Esophagus muscularis mucosa (tissue), 4 donors: ENCODE data around the gene DDAH1. TPM values are rescaled to one million over a fixed set of nuclear protein-coding genes. Genes with fewer than 3 reads are reported as not detected.

Experiments
- DNase-seq: peaks from one replicate; pipeline ENCODE4 v3.0.0-alpha.2; 2017; ENCODE audit errors: extremely low spot score
- H3K27ac ChIP-seq, 4 donors: fragments of 200-600 bp; sonication (generic); replicated peaks in 1 of 4; 1 replicate in 3 of 4; 2 replicates in 1 of 4; pipeline ENCODE4 v1.5.1; 2016 to 2019; ENCODE audit warnings: mild to moderate bottlenecking in 1 of 4
- H3K27me3 ChIP-seq, 4 donors: fragments of 200-600 bp; sonication (generic); one replicate each; pipeline versions ENCODE4 v1.5.1 to v1.6.0; 2016 to 2019
- H3K36me3 ChIP-seq, 4 donors: fragments of 200-600 bp; sonication (generic); one replicate each; pipeline ENCODE4 v1.5.1; 2016 to 2019
- H3K4me1 ChIP-seq, 4 donors: fragments of 200-600 bp; sonication (generic); one replicate each; pipeline ENCODE4 v1.5.1; 2016 to 2019
- H3K4me3 ChIP-seq, 4 donors: fragments of 200-600 bp; sonication (generic); 1 replicate in 2 of 4; 2 replicates in 2 of 4; pipeline ENCODE4 v1.5.1; 2016 to 2019; ENCODE audit warnings: mild to moderate bottlenecking in 4 of 4, moderate library complexity in 1 of 4
- H3K9me3 ChIP-seq, 4 donors: fragments of 200-600 bp; sonication (generic); 1 replicate in 3 of 4; 2 replicates in 1 of 4; pipeline ENCODE4 v1.5.1; 2016 to 2019
- EP300 ChIP-seq: sonication (generic); formaldehyde crosslinking; IDR thresholded peaks from one replicate; pipeline ENCODE4 v1.6.1; 2017; ENCODE audit warnings: antibody characterized with exemption
- POLR2A ChIP-seq: fragments of 450-650 bp; IDR thresholded peaks from one replicate; pipeline ENCODE4 v1.6.1; 2017; ENCODE audit warnings: antibody characterized with exemption, moderate library complexity, mild to moderate bottlenecking, low read depth
- POLR2AphosphoS5 ChIP-seq, 2 donors: sonication (generic); formaldehyde crosslinking; IDR thresholded peaks; one replicate each; pipeline ENCODE4 v1.6.1; 2017; ENCODE audit warnings: antibody characterized with exemption in 2 of 2
- whole genome bisulfite sequencing: methylation state at CpG from one replicate; pipeline ENCODE4 v1.1.5; 2018; 5-methylcytosine and 5-hydroxymethylcytosine counted together
- intact Hi-C: fragments of 100-400 bp; cut with DNase I; formaldehyde crosslinking; loops from one replicate; pipeline ENCODE4 v1.15.1; 2023
- total RNA-seq, 4 donors: library from RNA; depleted of rRNA; stranded (reverse); fragments of >200 nt; gene quantifications; one replicate each; pipeline versions ENCODE4 v1.1.0 to v1.2.1, GENCODE V29; 2016
- TF ChIP-seq, protein P1 (sequence below), 3 experiments: fragments of 200-600 bp in 2 of 3; fragments of 450-650 bp in 1 of 3; sonication (generic) in 2 of 3; IDR thresholded peaks; one replicate each; pipeline ENCODE4 v1.5.1; 2017 to 2019; ENCODE audit warnings: antibody characterized with exemption in 3 of 3, mild to moderate bottlenecking in 2 of 3, moderate library complexity in 1 of 3

Gene DDAH1
- total RNA-seq, 4 donors from 2014 or later: 27.0 to 75.3 (median 38.0) TPM

GRCh38 chr1:85332575-85332974, 132.4 kb downstream of the DDAH1 start:
- Histone ChIP-seq H3K4me3 (no peak overlapping the region), H3K4me1 (peaks cover 25 to 28% (median 26%) of the 10 kb centered on the region in 4 donors), H3K27me3 (no peaks in the 10 kb centered on the region), H3K27ac (no peak overlapping the region), H3K9me3 (peaks cover 0 to 8% (median 0%) of the 10 kb centered on the region in 4 donors), H3K36me3 (no peaks in the 10 kb centered on the region)
- 100% methylated on average over 1 of the region's 1 CpG for WGBS
- DNase-seq: no peak
- no peak for TF ChIP-seq POLR2AphosphoS5 (IDR thresholded peaks at IDR 0.05)
- TF ChIP-seq EP300: no peak
- TF ChIP-seq, protein P1, sequence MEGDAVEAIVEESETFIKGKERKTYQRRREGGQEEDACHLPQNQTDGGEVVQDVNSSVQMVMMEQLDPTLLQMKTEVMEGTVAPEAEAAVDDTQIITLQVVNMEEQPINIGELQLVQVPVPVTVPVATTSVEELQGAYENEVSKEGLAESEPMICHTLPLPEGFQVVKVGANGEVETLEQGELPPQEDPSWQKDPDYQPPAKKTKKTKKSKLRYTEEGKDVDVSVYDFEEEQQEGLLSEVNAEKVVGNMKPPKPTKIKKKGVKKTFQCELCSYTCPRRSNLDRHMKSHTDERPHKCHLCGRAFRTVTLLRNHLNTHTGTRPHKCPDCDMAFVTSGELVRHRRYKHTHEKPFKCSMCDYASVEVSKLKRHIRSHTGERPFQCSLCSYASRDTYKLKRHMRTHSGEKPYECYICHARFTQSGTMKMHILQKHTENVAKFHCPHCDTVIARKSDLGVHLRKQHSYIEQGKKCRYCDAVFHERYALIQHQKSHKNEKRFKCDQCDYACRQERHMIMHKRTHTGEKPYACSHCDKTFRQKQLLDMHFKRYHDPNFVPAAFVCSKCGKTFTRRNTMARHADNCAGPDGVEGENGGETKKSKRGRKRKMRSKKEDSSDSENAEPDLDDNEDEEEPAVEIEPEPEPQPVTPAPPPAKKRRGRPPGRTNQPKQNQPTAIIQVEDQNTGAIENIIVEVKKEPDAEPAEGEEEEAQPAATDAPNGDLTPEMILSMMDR (IDR thresholded peaks at IDR 0.05): no peak
- no peak for TF ChIP-seq POLR2A
- intact Hi-C loops: no loop called here

DNA sequence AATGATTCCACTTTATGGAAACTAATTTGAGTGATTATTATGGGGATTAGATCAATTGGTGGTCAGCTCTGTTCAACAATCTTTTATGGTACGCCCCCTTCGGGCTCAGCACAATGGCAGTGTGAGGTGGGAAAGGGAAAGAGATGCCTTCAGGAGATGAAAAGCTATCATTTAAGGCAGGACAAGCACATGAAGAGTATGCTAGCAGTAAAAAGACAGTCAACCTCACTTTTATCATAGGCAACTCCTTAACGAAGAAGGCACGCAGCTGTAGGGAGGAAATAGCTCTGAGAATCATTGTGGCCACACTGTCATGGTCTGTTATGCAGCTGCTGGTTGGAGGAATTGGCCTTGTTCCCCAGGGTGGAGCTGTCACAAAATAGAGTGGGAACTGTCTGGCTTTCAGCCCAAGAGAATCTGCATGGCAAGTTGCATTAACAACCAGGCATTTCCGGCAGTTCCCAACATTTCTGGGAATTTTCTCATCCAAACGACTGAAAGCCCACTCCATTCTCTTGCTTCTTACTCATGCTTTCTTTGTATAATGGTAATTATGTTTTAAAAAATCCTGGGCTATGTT, 134.2 kb downstream of the DDAH1 start:
- DNase-seq: no peak
- Histone ChIP-seq H3K27me3 (no peaks in the 10 kb centered on the region), H3K4me1 (peaks cover 25 to 28% (median 26%) of the 10 kb centered on the region in 4 donors), H3K4me3 (no peak overlapping the region), H3K27ac (peak overlapping the region; percentile 20 to 68 (median 46)), H3K9me3 (peaks cover 0 to 8% (median 0%) of the 10 kb centered on the region in 4 donors), H3K36me3 (no peaks in the 10 kb centered on the region)
- TF ChIP-seq EP300: no peak
- no peak for TF ChIP-seq POLR2A
- peak in 1 of 2 donors; percentile 7 for TF ChIP-seq POLR2AphosphoS5 (IDR thresholded peaks at IDR 0.05)
- intact Hi-C loops: no loop called here
- WGBS: 44% methylated on average over 6 of the region's 6 CpGs

DNA sequence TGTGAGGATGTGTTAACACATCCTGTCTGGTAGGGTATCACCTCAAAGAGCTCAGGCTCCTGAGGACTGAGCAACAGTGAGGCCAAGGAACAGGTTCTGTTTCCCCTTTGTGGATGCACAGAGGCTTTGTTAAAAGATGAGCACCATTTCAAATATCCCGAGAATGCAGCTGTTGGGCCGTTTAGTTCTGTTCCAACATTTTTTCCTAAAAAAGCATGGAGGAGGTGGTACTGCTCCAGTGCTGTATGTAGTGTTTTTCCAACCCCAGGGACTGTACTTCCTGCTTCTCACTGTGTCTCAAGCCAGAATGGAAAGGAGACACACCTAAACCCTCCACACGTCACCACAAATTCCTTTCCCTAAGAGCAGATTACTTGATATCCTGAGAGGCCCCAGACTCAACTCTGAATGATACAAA, 134.7 kb downstream of the DDAH1 start:
- intact Hi-C loops: no loop called here
- 36% methylated on average over 3 of the region's 3 CpGs for WGBS
- no peak for TF ChIP-seq EP300
- TF ChIP-seq POLR2A: no peak
- no peak for TF ChIP-seq POLR2AphosphoS5 (IDR thresholded peaks at IDR 0.05)
- TF ChIP-seq, protein P1 (IDR thresholded peaks at IDR 0.05): no peak
- no peaks in the 10 kb centered on the region for H3K36me3 ChIP-seq
- H3K27me3 ChIP-seq: no peaks in the 10 kb centered on the region
- no peak for DNase-seq
- peaks cover 25 to 28% (median 26%) of the 10 kb centered on the region in 4 donors for H3K4me1 ChIP-seq
- no peak overlapping the region for H3K4me3 ChIP-seq
- H3K27ac ChIP-seq: peak overlapping the region in 3 of 4 donors; percentile 34 to 68 (median 59)
- H3K9me3 ChIP-seq: peaks cover 0 to 8% (median 0%) of the 10 kb centered on the region in 4 donors

- 66% methylated on average over 3 of the region's 3 CpGs for WGBS
- Histone ChIP-seq H3K4me1 (peaks cover 25 to 28% (median 26%) of the 10 kb centered on the region in 4 donors), H3K27ac (peak overlapping the region in 3 of 4 donors; percentile 9 to 49 (median 34)), H3K9me3 (peaks cover 0 to 4% (median 0%) of the 10 kb centered on the region in 4 donors), H3K27me3 (no peaks in the 10 kb centered on the region), H3K4me3 (no peak overlapping the region), H3K36me3 (no peaks in the 10 kb centered on the region)
- no peak for TF ChIP-seq POLR2A
- TF ChIP-seq POLR2AphosphoS5 (IDR thresholded peaks at IDR 0.05): peak; percentile 29 to 62
- TF ChIP-seq, protein P1 (IDR thresholded peaks at IDR 0.05): no peak
- no peak for TF ChIP-seq EP300
- intact Hi-C loops: no loop called here
- DNase-seq: no peak
Measured at GRCh38 chr1:85328713-85329397, 136.1 kb downstream of the DDAH1 start.

DNA sequence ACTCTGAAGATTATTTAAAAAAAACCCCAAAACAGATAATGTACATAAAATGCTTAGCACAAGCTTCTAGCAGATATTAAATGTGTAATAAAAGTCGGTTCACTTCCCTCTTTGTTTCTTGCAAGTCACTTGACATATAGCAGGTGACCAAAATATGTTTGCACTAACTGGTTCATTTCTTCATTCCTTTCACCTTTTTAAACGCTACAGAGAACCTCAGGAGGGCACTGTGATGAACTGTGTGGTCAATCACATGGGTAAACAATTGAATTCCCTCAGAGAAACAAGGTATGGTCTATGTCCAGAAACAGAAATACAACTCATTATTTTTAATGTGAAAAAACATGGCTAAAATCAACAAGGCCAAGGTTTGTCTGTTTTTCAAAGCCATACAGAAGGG, 137.2 kb downstream of the DDAH1 start:
- no peaks in the 10 kb centered on the region for H3K36me3 ChIP-seq
- no peak for DNase-seq
- intact Hi-C loops: no loop called here
- no peak overlapping the region for H3K4me3 ChIP-seq
- TF ChIP-seq POLR2A (no peak), POLR2AphosphoS5 (IDR thresholded peaks at IDR 0.05) (no peak), EP300 (no peak)
- TF ChIP-seq, protein P1 (IDR thresholded peaks at IDR 0.05): no peak
- H3K9me3 ChIP-seq: no peaks in the 10 kb centered on the region
- peaks cover 25 to 28% (median 26%) of the 10 kb centered on the region in 4 donors for H3K4me1 ChIP-seq
- H3K27me3 ChIP-seq: no peaks in the 10 kb centered on the region
- no peak overlapping the region for H3K27ac ChIP-seq
- whole genome bisulfite sequencing: 50% methylated on average over 2 of the region's 2 CpGs
